DMS153 treated with DMSO at 0.1 percent for 48 hours (cell line): ENCODE results near the gene YY1.
"Not testable (repeated sequence)": the region's sequence is repeated elsewhere in the genome, so short reads cannot be mapped to it uniquely, and the experiment has no call there.

Source experiments
- DNase-seq: peaks from one replicate; lab custom pipeline; 2025; ENCODE audit not compliant: unreplicated experiment; lab: John Stamatoyannopoulos, UW

YY1 gene

GRCh38 chr14:100213956-100214769 is 24.8 kb upstream of the YY1 start:
- DNase-seq, result peak; percentile 63

GRCh38 chr14:100214770-100215083 is 24.2 kb upstream of the YY1 start:
- no peak for DNase-seq

- DNase-seq, result no peak
These were observed 23.5 kb upstream of the YY1 start for GRCh38 chr14:100215330-100215885.

- DNase-seq, result no peak
These were observed 19.7 kb upstream of the YY1 start for GRCh38 chr14:100219126-100219785.

- no peak for DNase-seq
These were observed 17.3 kb upstream of the YY1 start for GRCh38 chr14:100221533-100222223.

GRCh38 chr14:100222224-100223093 is 16.5 kb upstream of the YY1 start:
- DNase-seq, result no peak

- DNase-seq, result no peak
These were observed 15.4 kb upstream of the YY1 start for GRCh38 chr14:100223332-100224201.

- no peak for DNase-seq
These were observed 14.6 kb upstream of the YY1 start for GRCh38 chr14:100224229-100224866.

GRCh38 chr14:100225169-100225568 is 13.8 kb upstream of the YY1 start:
- DNase-seq, result no peak

GRCh38 chr14:100230361-100230760 is 8.6 kb upstream of the YY1 start:
- DNase-seq, result no peak

- no peak for DNase-seq
These were observed 4.4 kb upstream of the YY1 start for GRCh38 chr14:100234511-100234910.

GRCh38 chr14:100236271-100236818 is 2.6 kb upstream of the YY1 start:
- DNase-seq, result not testable (repeated sequence)

GRCh38 chr14:100236881-100237280 is 2.1 kb upstream of the YY1 start:
- no peak for DNase-seq

- DNase-seq, result no peak
These were observed 1.1 kb upstream of the YY1 start for GRCh38 chr14:100237735-100238418.

GRCh38 chr14:100239211-100239839 is 381 bp downstream of the YY1 start:
- no peak for DNase-seq

GRCh38 chr14:100239840-100240667 is 1.1 kb downstream of the YY1 start:
- DNase-seq, result no peak

GRCh38 chr14:100240668-100241032 is 1.7 kb downstream of the YY1 start:
- DNase-seq, result no peak
